HUDEP-2 (cell line): ENCODE measurements around the gene CAMTA1.

Experiments used
- DNase-seq, 76 experiments: peaks; one replicate each; lab custom pipeline; 2025; ENCODE audit not compliant: unreplicated experiment in 76 of 76; lab: John Stamatoyannopoulos, UW

CAMTA1 gene

DNA sequence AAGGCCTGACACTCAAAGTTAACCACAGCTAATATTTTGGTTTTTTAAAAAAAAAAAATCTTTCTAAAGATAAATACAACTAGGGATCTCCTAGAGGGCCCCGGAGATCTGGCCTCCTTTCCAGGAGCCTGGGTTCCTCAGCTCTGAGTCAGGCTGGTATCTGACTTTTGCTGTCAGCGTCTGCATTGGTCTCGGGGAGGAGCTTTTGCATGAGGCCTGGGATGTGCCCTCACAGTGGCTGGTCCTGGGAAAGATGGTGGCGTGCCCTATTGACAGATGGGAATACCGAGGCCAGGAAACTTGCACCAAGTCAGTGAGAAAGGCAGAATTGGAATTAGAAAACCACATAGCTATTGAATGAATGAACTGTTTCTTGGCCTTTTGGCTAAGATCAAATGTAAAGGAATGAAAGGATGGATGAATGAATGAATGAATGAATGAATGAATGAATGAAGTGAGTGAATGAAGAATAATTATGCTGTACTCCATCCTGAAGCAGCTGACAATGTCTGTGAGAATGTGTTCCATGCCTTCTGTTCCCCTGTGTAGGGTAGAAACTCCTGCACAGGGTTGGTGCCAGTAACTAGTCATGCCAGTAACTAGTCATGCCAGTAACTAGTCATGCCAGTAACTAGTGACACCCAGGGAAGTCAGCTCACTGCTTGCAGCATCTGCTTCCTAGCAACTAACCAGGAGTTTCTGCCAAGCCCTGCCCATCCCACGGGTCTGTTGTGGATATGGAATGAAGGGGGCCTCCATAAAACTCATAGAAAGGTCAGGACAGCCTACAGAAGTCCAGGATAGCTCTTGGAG, 743.3 kb downstream of the CAMTA1 start:
- no peak for DNase-seq

DNA sequence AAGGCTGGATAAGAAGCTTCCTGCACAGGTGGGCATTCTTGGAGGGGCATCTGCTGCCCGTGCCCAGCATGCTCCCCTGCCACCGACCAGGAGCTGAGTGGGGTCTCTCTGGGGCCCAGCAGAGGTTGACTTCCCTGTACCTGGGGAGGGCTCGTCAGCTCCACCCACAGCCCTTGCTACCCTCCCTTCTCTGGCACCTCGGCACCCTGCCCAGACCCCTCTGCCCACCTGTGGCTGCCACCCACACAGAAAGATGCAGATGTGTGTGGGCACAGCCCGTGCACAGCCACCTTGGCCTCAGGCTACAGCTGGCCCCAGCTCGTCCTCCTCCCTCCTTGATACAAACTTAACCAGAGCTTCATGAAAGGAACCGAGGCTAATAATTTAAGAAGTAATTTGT, 744.7 kb downstream of the CAMTA1 start:
- DNase-seq = no peak

- DNase-seq = no peak
Observed at GRCh38 chr1:7531562-7532340, 746.5 kb downstream of the CAMTA1 start.

- no peak for DNase-seq
Observed at GRCh38 chr1:7533006-7533405, 747.8 kb downstream of the CAMTA1 start.

GRCh38 chr1:7534061-7534825, 749.0 kb downstream of the CAMTA1 start:
- no peak for DNase-seq

- DNase-seq = no peak
Observed at GRCh38 chr1:7535016-7535415, 749.8 kb downstream of the CAMTA1 start.

GRCh38 chr1:7535934-7536878, 751.0 kb downstream of the CAMTA1 start:
- DNase-seq = no peak

- no peak for DNase-seq
Observed at GRCh38 chr1:7536891-7537591, 751.8 kb downstream of the CAMTA1 start.

DNA sequence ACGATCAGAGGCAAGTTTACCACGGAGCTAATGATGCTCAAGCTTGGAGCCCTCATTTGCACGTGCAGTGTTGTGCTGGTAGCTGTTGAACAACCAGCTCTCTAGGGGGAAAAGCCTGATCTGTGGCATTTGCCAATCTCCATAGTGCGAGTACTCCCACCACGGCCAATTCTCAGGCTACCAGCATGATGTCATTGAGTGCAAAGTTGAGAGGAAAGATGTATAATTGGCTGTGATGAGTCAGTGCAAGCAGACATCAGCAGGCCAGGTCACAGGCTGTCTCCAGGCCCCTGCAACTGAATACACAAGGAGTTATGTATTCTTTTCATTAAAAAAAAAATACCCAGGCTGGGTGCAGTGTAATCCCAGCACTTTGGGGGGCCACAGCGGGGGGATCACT, 752.8 kb downstream of the CAMTA1 start:
- DNase-seq = no peak

DNA sequence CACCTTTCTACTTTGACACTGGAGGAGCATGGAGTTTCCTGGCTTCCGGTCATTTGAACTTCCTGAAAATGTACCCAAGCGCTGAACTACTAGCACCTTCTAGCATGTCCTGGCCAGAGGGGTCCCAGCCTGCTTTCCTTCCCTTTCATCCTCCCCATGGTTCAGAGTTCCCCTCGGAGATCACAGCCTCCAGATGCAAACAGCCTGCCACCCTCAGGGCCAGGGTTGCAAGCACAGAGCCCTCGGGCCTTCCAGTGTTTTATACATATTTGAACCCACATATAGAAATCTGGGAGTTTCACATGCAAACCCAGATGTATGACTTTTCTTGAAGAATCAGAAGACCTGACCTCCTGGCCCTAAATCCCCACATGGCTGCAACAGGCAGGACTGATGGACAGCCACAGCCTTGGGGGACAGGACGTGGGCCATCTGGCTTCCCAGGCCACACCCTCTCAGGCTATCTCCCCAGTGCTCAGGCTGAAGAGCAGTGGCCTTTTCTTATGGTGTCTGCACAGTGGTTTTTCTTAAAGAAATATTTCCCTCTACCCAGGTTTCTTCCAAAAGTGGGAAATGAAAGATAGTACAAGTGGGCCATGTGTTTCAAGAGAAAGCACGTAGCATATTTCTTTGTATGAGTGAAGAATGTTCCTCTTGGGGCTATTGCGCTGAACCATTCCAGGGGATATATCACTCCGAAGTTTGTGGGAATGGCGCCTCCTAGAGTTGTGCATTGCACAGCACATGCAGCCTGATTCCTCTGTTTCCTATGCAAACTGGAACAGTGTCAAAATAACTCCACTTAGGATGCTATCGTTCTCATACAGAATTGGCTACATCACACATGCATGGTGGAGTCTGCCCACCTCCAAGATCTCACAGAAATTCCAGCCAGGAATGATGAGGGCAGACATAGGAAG, 753.9 kb downstream of the CAMTA1 start:
- no peak for DNase-seq

DNA sequence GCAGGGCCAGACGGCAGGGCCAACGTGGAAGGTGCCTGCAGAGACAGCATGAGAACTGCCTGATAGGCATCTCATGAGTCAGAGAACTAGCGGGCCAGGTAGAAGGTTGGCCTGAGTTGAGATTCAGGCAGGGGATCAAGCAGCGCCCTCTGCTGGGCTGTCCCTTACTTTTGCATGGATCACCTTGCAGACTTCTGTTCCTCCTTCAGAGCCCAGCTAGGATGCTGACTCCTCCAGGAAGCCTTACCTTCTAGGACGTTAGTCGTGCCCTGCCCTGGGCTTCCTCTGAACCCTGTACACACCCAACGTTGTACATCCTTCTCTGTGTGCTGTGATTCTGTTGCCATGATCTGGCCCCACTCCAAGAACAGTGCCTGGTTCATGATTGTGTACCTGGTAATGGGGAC, 754.5 kb downstream of the CAMTA1 start:
- peak in 19 of 76 experiments; percentile 2 to 29 (median 15) for DNase-seq

GRCh38 chr1:7540816-7541215, 755.6 kb downstream of the CAMTA1 start:
- no peak for DNase-seq

DNA sequence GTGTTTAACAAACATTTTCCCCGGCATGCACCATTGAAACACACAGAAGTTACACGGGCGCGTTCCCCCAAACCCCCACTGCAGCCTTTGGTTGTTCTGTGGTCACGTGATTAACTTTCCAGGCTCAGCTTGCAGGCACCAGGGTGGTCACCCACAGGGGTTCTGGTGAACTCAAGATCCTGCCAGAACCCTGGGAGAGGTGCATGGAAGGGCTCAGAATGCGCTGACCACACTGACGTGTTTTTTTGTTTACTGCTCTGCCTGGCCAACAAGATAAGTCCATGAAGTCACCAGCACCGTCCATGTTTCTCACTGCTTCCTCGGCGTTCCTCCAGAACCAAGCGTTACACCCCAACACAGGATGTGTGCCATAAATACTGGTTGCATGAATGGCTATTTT, 756.4 kb downstream of the CAMTA1 start:
- no peak for DNase-seq

DNA sequence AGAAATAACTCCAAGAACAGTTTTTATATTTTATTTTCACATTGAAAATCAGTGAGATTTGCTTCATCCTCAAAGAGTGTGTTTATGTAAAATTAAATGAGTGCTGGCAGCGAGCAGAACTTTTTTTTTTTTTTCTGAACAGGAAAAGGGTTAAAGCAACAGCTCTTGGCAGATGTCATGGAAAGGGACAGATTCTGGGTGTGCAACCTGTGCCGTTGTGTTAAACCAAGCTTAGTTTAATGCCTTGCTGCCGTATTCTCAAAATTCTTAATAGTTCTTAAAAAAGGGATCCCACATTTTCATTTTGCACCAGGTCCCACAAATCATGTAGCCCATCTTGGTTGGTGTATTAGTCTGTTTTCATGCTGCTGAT, 758.5 kb downstream of the CAMTA1 start:
- DNase-seq = no peak

DNA sequence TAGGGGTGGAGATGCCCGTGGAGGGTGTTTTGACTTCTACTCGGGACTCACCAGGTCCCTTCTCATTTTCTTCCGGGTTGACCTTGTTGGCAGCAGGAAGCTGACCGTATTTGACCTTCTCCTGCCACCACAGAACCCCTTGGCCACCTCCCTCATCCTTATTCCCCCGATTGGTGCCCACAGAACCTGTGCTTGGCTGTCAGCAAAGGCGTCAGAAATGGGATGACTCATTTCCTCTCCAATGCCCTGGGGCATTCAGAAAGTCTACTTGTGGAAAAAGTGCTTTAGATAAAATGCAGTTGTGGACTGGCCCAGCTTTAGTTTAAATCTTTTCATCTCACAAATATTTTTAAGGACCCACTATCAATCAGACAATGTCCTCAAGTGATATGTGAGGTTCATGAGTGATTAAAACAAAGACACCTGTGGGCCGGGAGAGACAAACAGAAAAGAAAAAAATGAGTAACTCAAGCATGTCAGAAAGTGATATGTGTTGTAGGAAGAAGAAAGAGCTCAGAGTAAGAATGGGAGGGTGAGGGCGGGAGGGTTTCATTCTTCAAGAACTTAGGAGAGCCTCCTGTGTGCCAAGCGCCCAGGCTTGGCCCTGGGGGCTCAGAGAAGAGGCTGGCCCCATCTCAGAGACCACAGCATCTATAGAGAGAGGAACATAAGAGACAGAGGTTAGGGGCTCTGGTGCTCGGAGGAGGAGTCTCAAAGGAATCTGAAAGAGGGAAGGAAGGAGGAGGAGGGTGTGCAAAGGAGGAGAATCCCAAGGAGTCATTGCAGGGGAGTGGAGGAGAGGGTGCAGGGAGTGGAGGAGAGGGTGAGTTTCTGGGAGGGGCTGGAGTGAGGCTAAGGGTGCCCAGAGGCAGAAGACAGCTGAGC, 764.3 kb downstream of the CAMTA1 start:
- peak in 4 of 76 experiments; percentile 5 to 30 (median 14) for DNase-seq

- DNase-seq = no peak
Observed at GRCh38 chr1:7550261-7550865, 765.1 kb downstream of the CAMTA1 start.

GRCh38 chr1:7550981-7551380, 765.7 kb downstream of the CAMTA1 start:
- DNase-seq = no peak
